ENCODE measurements around the gene EMP2. TPM values are rescaled to one million over a fixed set of nuclear protein-coding genes. Genes with fewer than 3 reads are reported as not detected.

EMP2 gene
- polyA plus RNA-seq, 2 of the 4 experiments (the other 2 are of a cell fraction), result 14.2 to 21.4 TPM

GRCh38 chr16:10577305-10578202 lies 2.8 kb downstream of the EMP2 start:
- H3K9me3 ChIP-seq, result no peaks in the 10 kb centered on the region
- FAIRE-seq (no peak), DNase-seq (ENCODE audit: low read depth in 1 of 2, low spot score in 1 of 2) (no peak), ATAC-seq (no peak)
- H3K4me1 ChIP-seq, result 0 out of 3 replicates have a peak, but pooled peaks cover 8% of the 10 kb centered on the region
- H3K4me2 ChIP-seq, result no peak overlapping the region
- no peak for TF ChIP-seq NFE2L2 (conservative IDR thresholded peaks at IDR 0.05; ENCODE audit: low read length)
- TF ChIP-seq RNF2 (IDR thresholded peaks at IDR 0.05; ENCODE audit: borderline replicate concordance, low read depth), result no peak
- no peak for TF ChIP-seq MYC (IDR thresholded peaks at IDR 0.05; ENCODE audit: borderline replicate concordance, low read length)
- TF ChIP-seq CTCF (IDR thresholded peaks at IDR 0.05), result no peak
- no peak for TF ChIP-seq FOSL2 (IDR thresholded peaks at IDR 0.05)
- no peak for TF ChIP-seq FOSL2 (CRISPR knock-in tag; IDR thresholded peaks at IDR 0.05)
- TF ChIP-seq JUNB (IDR thresholded peaks at IDR 0.05), result no peak
- TF ChIP-seq, protein P1, sequence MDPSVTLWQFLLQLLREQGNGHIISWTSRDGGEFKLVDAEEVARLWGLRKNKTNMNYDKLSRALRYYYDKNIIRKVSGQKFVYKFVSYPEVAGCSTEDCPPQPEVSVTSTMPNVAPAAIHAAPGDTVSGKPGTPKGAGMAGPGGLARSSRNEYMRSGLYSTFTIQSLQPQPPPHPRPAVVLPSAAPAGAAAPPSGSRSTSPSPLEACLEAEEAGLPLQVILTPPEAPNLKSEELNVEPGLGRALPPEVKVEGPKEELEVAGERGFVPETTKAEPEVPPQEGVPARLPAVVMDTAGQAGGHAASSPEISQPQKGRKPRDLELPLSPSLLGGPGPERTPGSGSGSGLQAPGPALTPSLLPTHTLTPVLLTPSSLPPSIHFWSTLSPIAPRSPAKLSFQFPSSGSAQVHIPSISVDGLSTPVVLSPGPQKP (IDR thresholded peaks at IDR 0.05; ENCODE audit: low read depth, low read length), result no peak
- TF ChIP-seq, protein P2, sequence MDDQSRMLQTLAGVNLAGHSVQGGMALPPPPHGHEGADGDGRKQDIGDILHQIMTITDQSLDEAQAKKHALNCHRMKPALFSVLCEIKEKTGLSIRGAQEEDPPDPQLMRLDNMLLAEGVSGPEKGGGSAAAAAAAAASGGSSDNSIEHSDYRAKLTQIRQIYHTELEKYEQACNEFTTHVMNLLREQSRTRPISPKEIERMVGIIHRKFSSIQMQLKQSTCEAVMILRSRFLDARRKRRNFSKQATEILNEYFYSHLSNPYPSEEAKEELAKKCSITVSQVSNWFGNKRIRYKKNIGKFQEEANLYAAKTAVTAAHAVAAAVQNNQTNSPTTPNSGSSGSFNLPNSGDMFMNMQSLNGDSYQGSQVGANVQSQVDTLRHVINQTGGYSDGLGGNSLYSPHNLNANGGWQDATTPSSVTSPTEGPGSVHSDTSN (IDR thresholded peaks at IDR 0.05), result no peak
- no peak for TF ChIP-seq BHLHE40 (IDR thresholded peaks at IDR 0.05; ENCODE audit: low read depth, low read length)
- no peak for TF ChIP-seq KDM5A (IDR thresholded peaks at IDR 0.05)
- no peak for TF ChIP-seq MAZ (IDR thresholded peaks at IDR 0.05; ENCODE audit: borderline replicate concordance, low read depth, low read length)
- TF ChIP-seq EHF (CRISPR knock-in tag; IDR thresholded peaks at IDR 0.05), result no peak
- TF ChIP-seq HOXA7 (CRISPR knock-in tag; IDR thresholded peaks at IDR 0.05), result no peak
- TF ChIP-seq MAX (IDR thresholded peaks at IDR 0.05), result no peak
- TF ChIP-seq HOXB13 (CRISPR knock-in tag; IDR thresholded peaks at IDR 0.05; ENCODE audit: low read depth), result no peak
- no peak overlapping the region for H3K4me3 ChIP-seq
- ChIA-PET CTCF (interaction anchor here (1.1 to 1.4 kb wide), 2 partner anchors 63 to 160 kb away, joined by 5 read pairs; no protein-coding TSS in a partner anchor), POLR2A (no interaction called here)
- no peak overlapping the region for H3K27ac ChIP-seq
- WGBS (ENCODE audit: missing lambda C conversion rate), result 83% methylated on average over 14 of the region's 17 CpGs

- Histone ChIP-seq H3K9me3 (no peaks in the 10 kb centered on the region), H3K4me1 (0 out of 3 replicates have a peak, but pooled peaks cover 8% of the 10 kb centered on the region), H3K4me2 (no peak overlapping the region), H3K27ac (no peak overlapping the region), H3K4me3 (no peak overlapping the region)
- DNase-seq (ENCODE audit: low read depth in 1 of 2, low spot score in 1 of 2) (no peak), ATAC-seq (no peak), FAIRE-seq (no peak)
- CTCF ChIA-PET, result interaction anchor here (1.1 to 1.4 kb wide), 2 partner anchors 62 to 161 kb away, joined by 5 read pairs; no protein-coding TSS in a partner anchor
- TF ChIP-seq, protein P2 (IDR thresholded peaks at IDR 0.05), result no peak
- TF ChIP-seq CHD2 (IDR thresholded peaks at IDR 0.05; ENCODE audit: low read length, partially characterized antibody), result no peak
- no peak for TF ChIP-seq CHD4 (IDR thresholded peaks at IDR 0.05; ENCODE audit: borderline replicate concordance)
- no peak for TF ChIP-seq ATOH8 (CRISPR knock-in tag; IDR thresholded peaks at IDR 0.05; ENCODE audit: low read depth)
- POLR2A ChIA-PET, result no interaction called here
- 87% methylated on average over 17 of the region's 17 CpGs for WGBS (ENCODE audit: missing lambda C conversion rate)
Observed at GRCh38 chr16:10576390-10577304, 3.8 kb downstream of the EMP2 start.

Measured in A549 (cell line).